Sigmoid colon (tissue), 3 donors: ENCODE results near the gene PYGB.

Experiments used
- POLR2A ChIP-seq, 2 donors: fragments of 450-650 bp; IDR thresholded peaks; one replicate each; pipeline ENCODE4 v1.6.1; 2016; ENCODE audit warnings: antibody characterized with exemption in 2 of 2, mild to moderate bottlenecking in 2 of 2, moderate library complexity in 2 of 2
- TF ChIP-seq, protein P1 (sequence below), 4 experiments: fragments of 450-650 bp in 3 of 4; fragments of 200-600 bp in 1 of 4; IDR thresholded peaks; one replicate each; pipeline ENCODE4 v1.5.1; 2016 to 2019; ENCODE audit warnings: antibody characterized with exemption in 4 of 4, mild to moderate bottlenecking in 3 of 4, moderate library complexity in 2 of 4

DNA sequence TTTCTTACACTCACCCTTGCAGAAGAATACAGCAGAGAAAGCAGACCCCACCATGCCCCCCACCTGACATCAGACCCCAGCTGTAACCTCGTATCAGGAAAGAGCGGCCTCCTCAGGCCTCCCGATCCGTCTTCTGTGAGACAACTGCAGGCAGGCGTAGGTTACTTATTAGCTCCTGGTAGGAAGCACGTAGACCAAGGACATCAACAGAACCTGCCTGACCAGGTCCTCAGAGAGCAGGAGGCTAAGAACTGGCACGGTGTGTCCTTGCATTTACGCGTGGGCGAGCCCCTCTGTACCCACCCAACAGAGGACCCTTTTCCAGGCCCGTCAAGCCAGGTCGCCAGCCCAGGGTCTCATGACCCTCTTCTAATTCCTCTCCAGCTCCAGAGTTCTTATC lies 91.7 kb downstream of the PYGB start:
- TF ChIP-seq, protein P1, sequence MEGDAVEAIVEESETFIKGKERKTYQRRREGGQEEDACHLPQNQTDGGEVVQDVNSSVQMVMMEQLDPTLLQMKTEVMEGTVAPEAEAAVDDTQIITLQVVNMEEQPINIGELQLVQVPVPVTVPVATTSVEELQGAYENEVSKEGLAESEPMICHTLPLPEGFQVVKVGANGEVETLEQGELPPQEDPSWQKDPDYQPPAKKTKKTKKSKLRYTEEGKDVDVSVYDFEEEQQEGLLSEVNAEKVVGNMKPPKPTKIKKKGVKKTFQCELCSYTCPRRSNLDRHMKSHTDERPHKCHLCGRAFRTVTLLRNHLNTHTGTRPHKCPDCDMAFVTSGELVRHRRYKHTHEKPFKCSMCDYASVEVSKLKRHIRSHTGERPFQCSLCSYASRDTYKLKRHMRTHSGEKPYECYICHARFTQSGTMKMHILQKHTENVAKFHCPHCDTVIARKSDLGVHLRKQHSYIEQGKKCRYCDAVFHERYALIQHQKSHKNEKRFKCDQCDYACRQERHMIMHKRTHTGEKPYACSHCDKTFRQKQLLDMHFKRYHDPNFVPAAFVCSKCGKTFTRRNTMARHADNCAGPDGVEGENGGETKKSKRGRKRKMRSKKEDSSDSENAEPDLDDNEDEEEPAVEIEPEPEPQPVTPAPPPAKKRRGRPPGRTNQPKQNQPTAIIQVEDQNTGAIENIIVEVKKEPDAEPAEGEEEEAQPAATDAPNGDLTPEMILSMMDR (IDR thresholded peaks at IDR 0.05), result no peak
- no peak for TF ChIP-seq POLR2A (IDR thresholded peaks at IDR 0.05)
